ENCODE measurements around the gene ZNF316.

ZNF316 gene

GRCh38 chr7:6636741-6637543 is at the start of gene ZNF316:
Gene ZNF316, plus strand, starts transcription at chr7:6637318. Its CDS starts 5,092 bp downstream, at chr7:6642410.
- peak; percentile 66 for DNase-seq

- DNase-seq = no peak
Measured at GRCh38 chr7:6588566-6588965, 48.6 kb upstream of the ZNF316 start.

DNA sequence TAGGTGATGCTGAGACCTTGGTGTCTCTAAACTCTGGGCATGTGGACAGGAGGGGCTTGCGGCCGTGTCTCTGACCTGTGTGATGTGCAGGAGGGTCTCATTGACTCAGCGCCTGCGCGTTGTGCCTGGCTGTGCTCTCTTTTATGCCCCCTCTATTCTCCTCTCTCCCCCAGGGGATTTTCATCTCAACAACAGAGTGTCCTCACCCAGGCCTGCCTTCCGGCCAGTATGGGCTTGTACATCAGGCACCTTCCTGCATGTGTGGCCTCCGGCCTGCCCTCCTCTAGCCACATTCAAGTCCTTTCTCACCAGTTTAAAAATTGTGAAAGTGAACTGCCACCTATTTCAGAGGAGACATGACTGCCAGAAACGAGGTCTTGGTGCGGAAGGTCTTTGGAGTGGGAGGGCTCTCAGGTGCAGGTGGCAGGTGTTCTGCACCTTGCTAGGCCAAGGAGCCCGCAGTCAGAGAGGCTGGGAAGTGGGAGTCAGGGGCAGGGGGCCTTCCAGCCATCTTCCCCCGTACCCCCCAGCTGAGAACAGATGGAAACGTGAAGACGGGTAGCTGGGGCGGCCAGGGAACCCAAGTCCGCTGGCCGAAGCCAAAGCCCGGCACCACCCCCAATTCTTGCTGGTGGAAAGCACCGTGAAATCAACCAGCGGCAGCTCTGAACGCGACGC is 47.8 kb upstream of the ZNF316 start:
- no peak for DNase-seq

DNA sequence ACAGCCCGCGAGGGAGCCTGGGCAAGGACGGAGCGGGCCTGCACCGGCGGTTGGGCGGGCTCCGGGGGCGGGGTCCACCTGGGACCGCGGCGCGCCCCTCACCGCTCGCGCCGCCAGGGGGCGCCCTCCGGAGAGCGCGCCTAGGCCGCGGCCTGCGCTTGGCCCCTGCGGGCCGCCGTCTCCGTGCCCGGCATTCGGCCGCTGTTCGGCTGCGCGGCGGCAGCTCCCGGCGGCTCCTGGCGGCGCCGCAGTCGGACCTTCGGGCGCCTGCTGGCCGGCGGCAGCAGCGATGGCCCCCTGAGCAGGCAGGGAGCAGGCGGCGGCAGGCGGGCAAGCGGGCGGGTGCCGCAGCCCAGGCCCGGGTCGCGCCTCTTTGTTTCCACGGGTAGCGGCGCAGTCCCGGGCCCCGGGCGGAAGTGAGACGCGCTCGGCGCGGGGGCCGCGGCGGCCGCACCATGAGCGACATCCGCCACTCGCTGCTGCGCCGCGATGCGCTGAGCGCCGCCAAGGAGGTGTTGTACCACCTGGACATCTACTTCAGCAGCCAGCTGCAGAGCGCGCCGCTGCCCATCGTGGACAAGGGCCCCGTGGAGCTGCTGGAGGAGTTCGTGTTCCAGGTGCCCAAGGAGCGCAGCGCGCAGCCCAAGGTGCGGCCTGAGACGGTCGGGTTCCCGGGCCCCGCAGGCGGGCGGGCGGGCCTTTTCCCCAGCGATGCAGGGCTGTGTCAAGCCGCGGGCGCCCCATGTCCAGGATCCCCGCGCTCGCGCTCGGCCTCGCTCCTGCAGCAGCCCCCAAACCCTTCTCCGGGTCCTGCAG is 47.1 kb upstream of the ZNF316 start, which contains the start of gene INTS15:
Gene INTS15, plus strand, starts transcription at position 193 of the 816 bp plus-strand sequence. Its CDS starts 263 bp downstream, at position 456.
- peak; percentile 81 for DNase-seq

- DNase-seq = no peak
Measured at GRCh38 chr7:6590645-6591110, 46.4 kb upstream of the ZNF316 start.

DNA sequence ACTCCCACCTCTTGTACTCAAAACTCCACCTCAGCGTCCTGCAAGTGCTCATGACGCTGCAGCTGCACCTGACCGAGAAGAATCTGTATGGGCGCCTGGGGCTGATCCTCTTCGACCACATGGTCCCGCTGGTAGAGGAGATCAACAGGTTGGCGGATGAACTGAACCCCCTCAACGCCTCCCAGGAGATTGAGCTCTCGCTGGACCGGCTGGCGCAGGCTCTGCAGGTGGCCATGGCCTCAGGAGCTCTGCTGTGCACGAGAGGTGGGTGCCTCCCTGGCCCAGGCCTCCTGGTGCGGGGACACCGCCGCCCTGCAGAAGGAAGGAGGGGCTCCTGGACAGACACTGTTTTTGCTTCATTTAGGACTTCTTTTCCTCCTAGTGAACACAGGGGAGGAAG is 37.0 kb upstream of the ZNF316 start:
- no peak for DNase-seq

- no peak for DNase-seq
Measured at GRCh38 chr7:6604458-6604857, 32.7 kb upstream of the ZNF316 start.

DNA sequence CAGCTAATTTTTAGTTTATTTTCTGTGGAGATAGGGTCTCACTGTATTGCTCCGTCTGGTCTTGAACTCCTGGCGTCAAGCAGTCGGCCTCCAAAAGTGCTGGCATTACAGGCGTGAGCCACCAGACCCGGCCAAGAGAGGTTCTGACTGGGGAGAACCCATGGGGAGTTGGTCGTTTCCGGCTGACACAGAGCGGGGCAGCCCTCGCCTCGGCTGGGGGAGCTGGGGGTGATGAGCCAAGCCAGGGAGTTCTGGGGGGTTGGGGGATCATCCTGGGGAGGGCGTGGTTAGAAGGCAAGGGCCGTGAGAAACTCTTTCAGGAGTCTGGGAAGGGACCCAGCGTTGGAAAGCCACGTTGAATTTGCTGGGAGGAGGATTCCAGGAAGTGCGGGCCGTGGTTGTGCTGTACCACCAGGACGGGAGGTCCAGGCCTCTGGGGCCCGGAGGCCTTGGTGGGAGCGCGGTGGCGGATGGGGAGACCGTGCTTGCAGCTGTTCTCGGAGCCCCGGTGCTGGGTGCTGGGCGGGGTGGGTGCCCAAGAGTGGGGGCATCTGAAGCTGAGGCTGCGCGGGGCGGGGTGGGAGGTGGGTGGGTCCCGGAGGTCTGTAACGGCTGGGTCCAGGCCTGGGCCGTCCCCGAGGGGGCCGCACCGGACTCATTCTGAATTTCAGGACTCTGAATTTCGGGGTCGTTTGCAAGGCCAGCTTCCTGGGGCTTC is 30.1 kb upstream of the ZNF316 start:
- DNase-seq = no peak

GRCh38 chr7:6607651-6608051 is 29.5 kb upstream of the ZNF316 start:
- no peak for DNase-seq

DNA sequence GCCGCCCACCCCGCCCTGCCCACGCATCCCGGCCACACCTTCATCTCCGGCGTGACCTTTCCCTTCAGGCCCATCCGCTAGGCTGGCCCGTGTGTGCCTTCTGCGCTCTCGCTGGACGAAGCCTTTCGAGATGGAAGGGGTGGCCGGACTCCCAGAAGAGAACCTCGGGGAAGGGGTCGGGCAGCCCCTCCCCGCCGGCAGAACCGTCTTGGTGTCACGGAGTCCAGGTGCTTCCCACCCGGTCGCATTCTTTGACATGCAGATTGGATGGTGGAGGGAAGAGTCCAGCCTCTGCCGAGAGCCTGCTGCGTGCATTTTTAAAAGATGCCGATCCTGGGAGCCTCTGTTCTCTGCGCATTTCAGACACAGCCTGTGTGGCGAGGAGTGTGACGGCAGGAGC is 29.0 kb upstream of the ZNF316 start:
- no peak for DNase-seq

GRCh38 chr7:6608794-6609193 is 28.3 kb upstream of the ZNF316 start:
- DNase-seq = no peak

DNA sequence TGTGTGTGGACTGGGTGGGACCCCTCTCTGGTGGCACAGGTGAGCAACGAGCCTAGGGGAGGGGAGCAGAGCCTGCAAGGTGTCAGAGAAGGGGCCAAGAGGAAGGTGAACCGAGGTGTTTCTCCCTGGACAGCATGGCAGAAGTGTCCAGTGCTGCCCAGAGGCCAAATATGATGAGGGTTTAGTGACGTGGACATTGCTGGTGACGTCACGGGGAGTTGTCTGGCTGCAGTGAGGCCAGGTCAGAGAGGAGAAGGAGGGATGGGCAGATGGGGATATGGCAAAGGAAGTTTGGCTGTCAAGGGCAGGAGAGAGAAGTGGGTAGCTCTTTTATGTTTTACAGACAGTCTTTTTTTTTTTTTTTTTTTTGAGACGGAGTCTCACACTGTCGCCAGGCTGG is 24.3 kb upstream of the ZNF316 start:
- no peak for DNase-seq

DNA sequence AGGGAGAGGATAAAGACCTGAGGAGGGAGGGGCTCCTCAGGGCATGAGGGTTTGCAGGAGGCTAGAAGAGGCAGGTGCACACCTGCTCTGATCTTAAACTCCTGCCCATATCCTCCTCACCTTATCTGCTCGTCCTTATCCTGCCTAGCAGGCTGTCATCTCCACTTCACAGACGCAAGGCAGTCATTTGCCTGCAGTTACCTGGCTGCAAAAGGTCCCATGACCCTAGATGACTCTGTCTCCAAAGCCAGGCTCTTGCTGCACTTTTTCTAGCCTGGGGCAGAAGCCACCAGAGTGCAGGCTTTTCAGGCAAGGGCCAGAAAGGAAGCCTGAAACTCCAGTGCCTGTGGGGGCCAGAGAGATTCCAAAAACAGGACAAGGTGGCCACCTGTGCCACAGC is 23.4 kb upstream of the ZNF316 start:
- no peak for DNase-seq

DNA sequence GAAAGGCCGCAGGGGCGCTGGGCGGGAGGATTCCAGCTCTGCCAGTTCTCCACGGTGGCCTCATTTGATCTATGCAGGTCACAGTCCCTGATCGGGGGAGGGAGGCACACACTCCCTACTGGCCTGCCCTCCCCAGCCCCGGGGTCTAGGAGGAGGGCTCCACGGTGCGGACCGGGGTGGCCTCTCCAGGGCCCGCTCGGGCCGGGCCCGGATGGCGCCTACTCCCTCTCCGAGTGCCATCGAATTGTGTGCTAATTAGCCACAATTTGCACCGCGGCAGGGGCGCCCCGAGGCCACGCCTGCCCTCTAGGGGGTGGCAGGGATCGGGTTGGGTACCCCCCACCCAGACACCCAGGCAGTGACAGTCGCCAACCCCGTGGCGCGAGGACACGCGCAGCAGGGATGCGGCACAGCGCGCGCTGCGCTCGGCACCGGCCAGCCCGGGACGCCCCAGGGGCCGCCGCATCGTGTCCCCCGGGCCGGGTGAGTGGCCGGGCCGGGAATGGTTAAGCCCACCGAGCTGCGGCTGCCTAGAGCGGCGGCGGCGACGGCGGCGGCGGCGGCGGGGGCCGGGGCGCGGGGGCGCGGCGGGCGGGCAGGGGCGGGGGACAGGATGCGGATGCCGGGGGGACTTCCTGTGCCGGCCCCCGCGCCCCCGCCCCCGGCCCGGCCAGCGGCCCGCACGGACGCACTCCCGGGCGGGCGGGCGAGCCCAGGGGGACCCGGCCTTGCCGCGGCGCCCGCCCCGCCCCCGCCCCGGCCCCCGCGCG is 22.0 kb upstream of the ZNF316 start, which contains the start of gene ZNF853:
Gene ZNF853, plus strand, starts transcription at position 658 of the 770 bp plus-strand sequence. CDS start 565 bp downstream, outside the sequence.
- DNase-seq = peak; percentile 35

GRCh38 chr7:6615723-6616555 is 21.2 kb upstream of the ZNF316 start:
- DNase-seq = no peak

DNA sequence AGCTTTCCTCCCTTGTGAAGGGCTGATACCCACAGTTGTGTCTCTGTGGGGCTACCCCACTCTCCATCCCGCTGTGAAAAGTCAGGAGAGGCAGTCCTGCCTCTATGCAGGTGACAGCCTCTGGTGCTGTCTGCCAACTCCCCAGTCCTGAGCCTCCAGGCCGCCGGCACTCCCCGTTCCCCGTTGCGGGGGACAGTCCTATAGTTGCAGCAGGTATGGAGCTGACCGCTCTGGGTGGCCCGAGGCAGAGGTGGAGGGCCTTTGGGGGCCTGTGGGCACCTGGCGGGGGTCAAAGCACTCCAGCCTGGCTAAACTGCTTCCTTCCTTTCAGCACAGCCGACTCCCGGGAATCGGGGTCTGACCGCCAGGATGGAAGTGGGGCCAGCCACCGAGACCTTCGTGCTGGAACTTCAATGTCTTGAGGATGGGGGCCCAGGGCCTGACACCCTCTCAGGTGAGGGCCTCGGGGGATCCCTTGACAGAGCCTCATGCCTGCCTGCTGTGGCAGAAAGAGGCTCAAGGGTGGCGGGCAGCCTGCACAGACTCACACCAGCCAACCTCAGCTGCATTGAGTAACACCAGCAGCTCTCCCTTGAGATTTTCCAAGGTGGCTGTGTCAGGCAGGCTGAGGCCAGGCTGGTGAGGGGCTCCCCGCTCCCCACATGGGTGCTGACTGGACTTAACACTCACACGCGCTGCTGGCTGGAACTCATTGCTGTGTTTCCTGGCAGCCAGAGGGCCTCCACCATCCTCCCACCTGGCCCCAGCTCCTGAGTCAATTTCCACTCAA is 20.1 kb upstream of the ZNF316 start:
- DNase-seq = no peak

GRCh38 chr7:6618621-6619020 is 18.5 kb upstream of the ZNF316 start:
- no peak for DNase-seq

DNA sequence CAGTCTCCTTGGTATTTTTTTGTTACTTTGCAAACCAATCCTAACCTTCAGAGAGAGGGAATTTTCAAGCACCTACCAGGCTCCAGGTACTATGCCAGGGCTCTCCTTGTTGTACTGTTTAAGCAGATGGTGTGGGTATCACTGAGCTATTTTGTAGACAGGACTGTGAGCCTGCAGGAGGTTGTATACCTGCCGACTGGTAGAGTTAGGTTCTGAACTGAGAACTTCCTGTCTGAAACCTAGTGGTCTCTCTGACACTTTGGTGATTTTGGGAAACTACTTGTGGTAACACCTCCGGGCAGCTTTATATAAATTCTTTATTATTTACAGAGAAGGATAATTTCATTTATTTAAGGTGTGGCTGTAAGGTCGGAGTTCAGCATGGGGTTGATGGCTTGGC is 17.2 kb upstream of the ZNF316 start:
- DNase-seq = no peak

- DNase-seq = no peak
Measured at GRCh38 chr7:6621195-6622133, 15.7 kb upstream of the ZNF316 start.

Data from activated CD8-positive, alpha-beta memory T cell treated with anti-CD3 and anti-CD28 coated beads, Interleukin-2, amount 50 U/mL, for 4 hours (primary cell).